Measurements from ENCODE around the gene ARHGAP10.

- no peak for TF ChIP-seq CTCF (IDR thresholded peaks at IDR 0.05)
- TF ChIP-seq POLR2A (IDR thresholded peaks at IDR 0.05), result no peak
Measured at GRCh38 chr4:148067301-148067916, 335.5 kb downstream of the ARHGAP10 start.

All from esophagus squamous epithelium (tissue), 4 donors.